Activated CD8-positive, alpha-beta T cell treated with anti-CD3 and anti-CD28 coated beads for 36 hours (primary cell): ENCODE data around the gene PTH1R. TPM values are rescaled to one million over a fixed set of nuclear protein-coding genes. Genes with fewer than 3 reads are reported as not detected.

Source experiments
- ATAC-seq: fragments of 200-7000 bp; cut with Tn5 transposase; one replicate; pipeline ENCODE4 v1.10.0; 2021; ENCODE audit warnings: mild to moderate bottlenecking, moderate library complexity
- CTCF ChIA-PET: fragments of 350-600 bp; sonication (Branson Sonifier 250); formaldehyde crosslinking; loops from one replicate; lab custom pipeline; 2021; ENCODE audit warnings: antibody characterized with exemption; lab: Charles Lee
- POLR2A ChIA-PET: fragments of 350-600 bp; sonication (Branson Sonifier 250); formaldehyde crosslinking; loops from one replicate; lab custom pipeline; 2021; ENCODE audit warnings: antibody characterized with exemption; lab: Charles Lee
- DNase-seq: peaks from one replicate; pipeline ENCODE4 v3.0.0-alpha.2; 2020
- H3K27ac Mint-ChIP-seq: one replicate; pipeline ENCODE4 v1.8.0; 2021; ENCODE audit warnings: mild to moderate bottlenecking, mixed read lengths
- H3K27me3 Mint-ChIP-seq: one replicate; pipeline ENCODE4 v1.8.0; 2021; ENCODE audit warnings: mixed read lengths
- H3K36me3 Mint-ChIP-seq: one replicate; pipeline ENCODE4 v1.8.0; 2021; ENCODE audit warnings: low read depth, mixed read lengths
- H3K4me1 Mint-ChIP-seq: one replicate; pipeline ENCODE4 v1.8.0; 2021; ENCODE audit warnings: low read depth, mixed read lengths
- H3K4me3 Mint-ChIP-seq: one replicate; pipeline ENCODE4 v1.8.0; 2021; ENCODE audit warnings: mild to moderate bottlenecking, moderate library complexity, mixed read lengths
- H3K9me3 Mint-ChIP-seq: one replicate; pipeline ENCODE4 v1.8.0; 2021; ENCODE audit warnings: mixed read lengths
- intact Hi-C: fragments of 100-400 bp; cut with micrococcal nuclease; formaldehyde crosslinking; loops from one replicate; pipeline ENCODE4 v1.10.0; 2022
- total RNA-seq, 2 experiments: library from RNA; stranded (reverse); gene quantifications; one replicate each; pipeline ENCODE4 v1.2.3, GENCODE V29; 2021
- TF ChIP-seq, protein P1 (sequence below): fragments of 200-600 bp; IDR thresholded peaks from one replicate; pipeline ENCODE4 v1.8.0; 2022; ENCODE audit warnings: antibody characterized with exemption, mild to moderate bottlenecking

PTH1R gene
- total RNA-seq, 2 experiments from 2014 or later = not detected

GRCh38 chr3:46852839-46853355 lies 24.6 kb upstream of the PTH1R start:
- peak; percentile 0 for DNase-seq
- CTCF ChIA-PET = interaction anchor here (1.4 kb wide), 1 partner anchor 57 kb away, joined by 4 read pairs; no protein-coding TSS in a partner anchor
- POLR2A ChIA-PET = no interaction called here
- no peak for ATAC-seq
- Mint-ChIP-seq H3K27ac (no peak overlapping the region), H3K9me3 (no peaks in the 10 kb centered on the region), H3K27me3 (no peaks in the 10 kb centered on the region), H3K36me3 (no peaks in the 10 kb centered on the region), H3K4me3 (no peak overlapping the region), H3K4me1 (no peaks in the 10 kb centered on the region)
- TF ChIP-seq, protein P1, sequence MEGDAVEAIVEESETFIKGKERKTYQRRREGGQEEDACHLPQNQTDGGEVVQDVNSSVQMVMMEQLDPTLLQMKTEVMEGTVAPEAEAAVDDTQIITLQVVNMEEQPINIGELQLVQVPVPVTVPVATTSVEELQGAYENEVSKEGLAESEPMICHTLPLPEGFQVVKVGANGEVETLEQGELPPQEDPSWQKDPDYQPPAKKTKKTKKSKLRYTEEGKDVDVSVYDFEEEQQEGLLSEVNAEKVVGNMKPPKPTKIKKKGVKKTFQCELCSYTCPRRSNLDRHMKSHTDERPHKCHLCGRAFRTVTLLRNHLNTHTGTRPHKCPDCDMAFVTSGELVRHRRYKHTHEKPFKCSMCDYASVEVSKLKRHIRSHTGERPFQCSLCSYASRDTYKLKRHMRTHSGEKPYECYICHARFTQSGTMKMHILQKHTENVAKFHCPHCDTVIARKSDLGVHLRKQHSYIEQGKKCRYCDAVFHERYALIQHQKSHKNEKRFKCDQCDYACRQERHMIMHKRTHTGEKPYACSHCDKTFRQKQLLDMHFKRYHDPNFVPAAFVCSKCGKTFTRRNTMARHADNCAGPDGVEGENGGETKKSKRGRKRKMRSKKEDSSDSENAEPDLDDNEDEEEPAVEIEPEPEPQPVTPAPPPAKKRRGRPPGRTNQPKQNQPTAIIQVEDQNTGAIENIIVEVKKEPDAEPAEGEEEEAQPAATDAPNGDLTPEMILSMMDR = no peak
- intact Hi-C loops = no loop called here

DNA sequence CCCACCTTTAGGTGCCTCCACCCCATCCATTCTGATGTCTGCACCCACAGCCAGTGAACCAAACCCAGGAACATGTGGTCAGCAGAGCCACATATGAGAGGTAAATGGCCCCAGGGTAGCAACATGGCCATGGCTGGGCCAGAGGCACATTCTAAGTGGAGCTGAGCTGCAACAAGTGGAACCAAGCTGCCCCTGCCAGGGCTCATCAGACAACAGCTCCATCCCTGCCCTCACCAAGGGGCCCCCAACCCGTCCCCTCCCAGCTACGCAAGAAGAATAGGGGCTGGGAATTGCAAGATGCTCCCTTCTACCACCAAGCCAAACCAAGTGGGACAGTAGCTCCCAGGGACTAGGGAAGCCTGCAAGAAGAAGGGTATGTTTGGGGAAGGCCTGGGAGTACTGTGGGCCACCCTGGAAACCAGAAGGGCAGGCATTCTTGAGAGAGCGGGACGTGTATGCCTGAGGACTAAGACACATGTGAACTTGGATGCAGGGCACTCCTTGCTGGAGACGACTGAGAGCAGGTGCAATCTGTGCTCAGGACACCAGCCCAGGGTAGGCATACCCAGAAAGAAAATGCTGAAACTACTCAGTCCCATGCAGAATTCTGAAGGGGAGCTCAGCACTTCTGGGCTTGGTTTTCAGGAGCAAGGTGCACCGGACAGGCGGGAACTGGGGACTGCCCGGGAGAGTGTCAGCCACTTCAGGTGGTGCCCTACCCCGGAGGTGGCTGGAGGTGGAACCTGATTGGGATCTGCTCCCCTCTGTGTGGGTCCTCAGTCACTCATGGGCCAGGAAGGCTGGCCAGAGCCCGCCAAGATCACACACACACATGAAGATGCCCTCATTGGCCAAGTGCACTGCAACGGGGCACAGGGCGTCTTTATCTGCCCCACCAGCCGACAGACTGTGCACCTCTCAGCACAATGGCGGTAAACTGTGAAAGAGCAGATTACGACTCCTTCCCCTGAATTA lies 23.8 kb upstream of the PTH1R start:
- no peak for ATAC-seq
- H3K9me3 Mint-ChIP-seq = no peaks in the 10 kb centered on the region
- no peak overlapping the region for H3K27ac Mint-ChIP-seq
- CTCF ChIA-PET = interaction anchor here (1.4 kb wide), 1 partner anchor 56 kb away, joined by 4 read pairs; no protein-coding TSS in a partner anchor
- H3K36me3 Mint-ChIP-seq = no peaks in the 10 kb centered on the region
- H3K27me3 Mint-ChIP-seq = no peaks in the 10 kb centered on the region
- POLR2A ChIA-PET = interaction anchor here (0.7 kb wide), 1 partner anchor 39 kb away, joined by 3 read pairs; no protein-coding TSS in a partner anchor
- no peaks in the 10 kb centered on the region for H3K4me1 Mint-ChIP-seq
- no peak for DNase-seq
- H3K4me3 Mint-ChIP-seq = no peak overlapping the region
- intact Hi-C loops = no loop called here
- TF ChIP-seq, protein P1 = no peak

DNA sequence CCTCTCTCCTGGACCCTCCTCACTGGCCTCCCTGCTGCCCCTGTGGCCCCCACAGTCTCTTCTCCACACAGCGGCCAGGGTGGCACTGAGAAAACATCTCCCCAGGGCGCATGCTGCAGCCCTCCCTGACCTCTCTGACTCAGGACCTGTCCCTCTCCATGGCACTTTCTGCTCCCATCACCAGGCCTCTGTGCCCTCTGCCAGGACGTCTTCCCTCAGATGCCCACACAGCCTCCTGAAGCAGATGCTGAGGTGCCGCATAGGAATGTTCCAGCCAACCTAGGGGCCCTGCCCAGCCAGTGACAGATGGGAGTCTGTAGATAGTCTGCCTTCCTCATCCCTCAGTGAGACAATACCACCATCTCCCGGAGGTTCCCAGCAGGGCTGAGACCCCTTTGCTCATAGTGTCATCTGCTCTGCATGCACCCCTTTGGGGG lies 22.9 kb upstream of the PTH1R start:
- POLR2A ChIA-PET = no interaction called here
- H3K4me1 Mint-ChIP-seq = no peaks in the 10 kb centered on the region
- H3K4me3 Mint-ChIP-seq = no peak overlapping the region
- no peak overlapping the region for H3K27ac Mint-ChIP-seq
- ATAC-seq = no peak
- intact Hi-C loops = no loop called here
- CTCF ChIA-PET = no interaction called here
- TF ChIP-seq, protein P1 = no peak
- H3K36me3 Mint-ChIP-seq = no peaks in the 10 kb centered on the region
- no peaks in the 10 kb centered on the region for H3K27me3 Mint-ChIP-seq
- DNase-seq = peak; percentile 0
- H3K9me3 Mint-ChIP-seq = no peaks in the 10 kb centered on the region

DNA sequence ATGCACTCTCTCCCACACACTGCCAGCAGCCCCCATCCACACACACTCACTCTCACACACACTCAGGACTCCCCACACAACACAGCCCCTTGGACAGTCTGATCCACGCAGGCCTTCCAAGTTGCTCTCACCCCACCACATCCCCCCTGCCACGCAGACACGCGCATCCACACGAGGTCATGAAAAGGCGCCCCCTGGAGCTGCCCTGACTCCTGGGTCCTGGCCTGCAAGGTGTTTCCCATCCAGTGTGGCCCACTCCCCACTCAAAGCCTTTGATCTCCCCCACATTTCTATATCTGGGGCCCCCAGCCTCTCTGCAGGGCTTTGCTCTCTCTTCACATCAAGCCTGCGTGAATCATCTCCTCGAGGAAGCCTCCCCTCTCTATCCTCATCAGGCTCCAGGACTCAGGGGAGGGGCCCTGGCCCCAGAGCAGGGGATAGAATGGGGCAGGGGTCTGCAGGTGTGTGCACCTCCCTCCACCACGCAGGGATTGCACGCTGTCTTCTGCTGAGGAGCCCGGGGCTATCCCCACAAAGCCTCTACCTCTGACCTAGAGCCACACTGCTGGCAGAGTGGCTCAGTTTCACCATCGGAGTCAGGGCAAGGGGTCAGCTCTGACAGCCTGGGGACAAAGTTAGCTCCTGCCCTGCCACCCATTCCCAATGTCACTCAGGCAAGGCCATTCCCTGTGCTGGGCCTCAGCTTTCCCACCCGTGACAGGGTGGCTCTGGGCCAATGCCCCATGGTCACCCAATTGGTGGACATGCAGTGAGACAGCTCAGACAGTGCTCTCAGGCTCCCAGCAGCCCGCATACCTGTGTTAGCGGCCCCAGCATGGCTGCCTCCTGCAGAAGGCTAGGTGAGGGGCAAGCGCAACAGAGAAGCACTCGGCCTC lies 20.7 kb upstream of the PTH1R start:
- Mint-ChIP-seq H3K4me1 (no peaks in the 10 kb centered on the region), H3K4me3 (no peak overlapping the region), H3K36me3 (no peaks in the 10 kb centered on the region), H3K27ac (no peak overlapping the region), H3K9me3 (no peaks in the 10 kb centered on the region), H3K27me3 (no peaks in the 10 kb centered on the region)
- ATAC-seq = no peak
- ChIA-PET CTCF (interaction anchor here (1.7 kb wide), 1 partner anchor 10 kb away, joined by 4 read pairs; no protein-coding TSS in a partner anchor), POLR2A (no interaction called here)
- DNase-seq = peak; percentile 0
- TF ChIP-seq, protein P1 = no peak
- intact Hi-C loops = no loop called here
